SU-DHL-6 (cell line): ENCODE results near the gene GTPBP4.

Experiments
- H2AFZ ChIP-seq: fragments of 200-600 bp; sonication (generic); 2 replicates; pipeline ENCODE4 v1.6.1; 2014; ENCODE audit warnings: low read depth, mild to moderate bottlenecking, moderate library complexity, mixed read lengths, antibody characterized with exemption, low read length; ENCODE audit not compliant: severe bottlenecking
- H3F3A ChIP-seq: fragments of 200-600 bp; shearing (Covaris generic); 2 replicates; pipeline ENCODE4 v1.6.0; 2016; ENCODE audit warnings: antibody characterized with exemption, mild to moderate bottlenecking; ENCODE audit not compliant: insufficient read depth
- H3K27ac ChIP-seq: fragments of 200-600 bp; sonication (generic); 2 replicates; pipeline ENCODE4 v1.5.1; 2016; ENCODE audit warnings: low read depth, mild to moderate bottlenecking, low read length, moderate library complexity, mixed read lengths
- H3K27me3 ChIP-seq: fragments of 200-600 bp; sonication (generic), shearing (Covaris generic); 2 replicates; pipeline ENCODE4 v1.6.0; 2014; ENCODE audit warnings: mild to moderate bottlenecking, low read length
- H3K36me3 ChIP-seq: fragments of 200-600 bp; sonication (generic); 2 replicates; pipeline ENCODE4 v1.6.1; 2014; ENCODE audit warnings: mild to moderate bottlenecking, low read length, mixed read lengths
- H3K4me2 ChIP-seq: fragments of 300-600, 200-600 bp; shearing (Covaris generic), sonication (generic); 2 replicates; pipeline ENCODE4 v1.6.0; 2014; ENCODE audit warnings: low read length, low read depth, mild to moderate bottlenecking; ENCODE audit not compliant: poor library complexity, severe bottlenecking
- H3K4me3 ChIP-seq: fragments of 200-600 bp; sonication (generic); 2 replicates; pipeline ENCODE4 v1.5.1; 2014; ENCODE audit warnings: antibody characterized with exemption, low read length, mild to moderate bottlenecking, mixed read lengths; ENCODE audit not compliant: insufficient read depth, poor library complexity, severe bottlenecking
- H3K79me2 ChIP-seq: fragments of 200-600 bp; sonication (generic); 2 replicates; pipeline ENCODE4 v1.6.1; 2014; ENCODE audit warnings: mild to moderate bottlenecking, low read length, moderate library complexity; ENCODE audit not compliant: insufficient read depth
- H3K9ac ChIP-seq: fragments of 200-600 bp; sonication (generic); 2 replicates; pipeline ENCODE4 v1.7.0; 2014; ENCODE audit warnings: mild to moderate bottlenecking, low read length
- H3K9me2 ChIP-seq: fragments of 200-600 bp; sonication (generic); replicated peaks from 2 replicates; pipeline ENCODE4 v1.6.1; 2014; ENCODE audit warnings: low read length; ENCODE audit not compliant: insufficient read depth
- H3K9me3 ChIP-seq: fragments of 200-600 bp; sonication (generic); 2 replicates; pipeline ENCODE4 v1.6.1; 2014; ENCODE audit warnings: low read length, mixed read lengths; ENCODE audit not compliant: insufficient read depth
- H4K20me1 ChIP-seq: fragments of 200-600 bp; sonication (generic); 2 replicates; pipeline ENCODE4 v1.6.1; 2014; ENCODE audit warnings: low read depth, mild to moderate bottlenecking, antibody characterized with exemption, low read length, moderate library complexity, mixed read lengths
- CTCF ChIP-seq: fragments of 200-600 bp; sonication (generic); IDR thresholded peaks from one replicate; pipeline ENCODE4 v1.5.1; 2017; ENCODE audit warnings: antibody characterized with exemption, mild to moderate bottlenecking, low read length, moderate library complexity; ENCODE audit not compliant: insufficient read depth, poor library complexity, severe bottlenecking
- EZH2phosphoT487 ChIP-seq: fragments of 200-600 bp; sonication (generic), shearing (Covaris generic); conservative IDR thresholded peaks from 2 replicates; pipeline ENCODE4 v1.6.1; 2018; ENCODE audit warnings: mild to moderate bottlenecking, antibody characterized with exemption, low read length, moderate library complexity, mixed read lengths

Gene GTPBP4

GRCh38 chr10:971150-971542, 17.1 kb upstream of the GTPBP4 start:
- Histone ChIP-seq H3F3A (no peaks in the 10 kb centered on the region), H4K20me1 (no peaks in the 10 kb centered on the region), H3K9ac (no peak overlapping the region), H3K79me2 (no peaks in the 10 kb centered on the region), H3K9me3 (no peaks in the 10 kb centered on the region), H3K36me3 (no peaks in the 10 kb centered on the region), H3K4me2 (no peak overlapping the region), H3K27ac (no peak overlapping the region), H3K27me3 (no peaks in the 10 kb centered on the region), H3K9me2 (no peaks in the 10 kb centered on the region), H2AFZ (no peak overlapping the region), H3K4me3 (no peak overlapping the region)
- no peak for TF ChIP-seq CTCF
- no peak for TF ChIP-seq EZH2phosphoT487

GRCh38 chr10:971613-972012, 16.6 kb upstream of the GTPBP4 start:
- H3F3A ChIP-seq, result no peaks in the 10 kb centered on the region
- TF ChIP-seq EZH2phosphoT487, result no peak
- no peaks in the 10 kb centered on the region for H3K9me3 ChIP-seq
- H3K27ac ChIP-seq, result no peak overlapping the region
- H3K9ac ChIP-seq, result no peak overlapping the region
- H4K20me1 ChIP-seq, result no peaks in the 10 kb centered on the region
- H3K79me2 ChIP-seq, result no peaks in the 10 kb centered on the region
- H3K4me2 ChIP-seq, result no peak overlapping the region
- H3K4me3 ChIP-seq, result no peak overlapping the region
- no peak overlapping the region for H2AFZ ChIP-seq
- H3K9me2 ChIP-seq, result no peaks in the 10 kb centered on the region
- H3K36me3 ChIP-seq, result no peaks in the 10 kb centered on the region
- no peaks in the 10 kb centered on the region for H3K27me3 ChIP-seq

- Histone ChIP-seq H3K9me3 (no peaks in the 10 kb centered on the region), H3K9me2 (no peaks in the 10 kb centered on the region), H3K79me2 (no peaks in the 10 kb centered on the region), H3K36me3 (no peaks in the 10 kb centered on the region), H3K27ac (no peak overlapping the region), H3K27me3 (no peaks in the 10 kb centered on the region), H4K20me1 (no peaks in the 10 kb centered on the region), H3F3A (no peaks in the 10 kb centered on the region), H2AFZ (no peak overlapping the region), H3K9ac (no peak overlapping the region), H3K4me3 (no peak overlapping the region), H3K4me2 (no peak overlapping the region)
- TF ChIP-seq CTCF, result no peak
- TF ChIP-seq EZH2phosphoT487, result no peak
These were observed 15.5 kb upstream of the GTPBP4 start for GRCh38 chr10:972763-973162.

GRCh38 chr10:974038-974784, 14.0 kb upstream of the GTPBP4 start:
- Histone ChIP-seq H3K27ac (no peak overlapping the region), H3F3A (no peaks in the 10 kb centered on the region), H3K4me2 (no peak overlapping the region), H3K79me2 (no peaks in the 10 kb centered on the region), H3K9me3 (peaks cover 6% of the 10 kb centered on the region; the same call in 1 of the 2 replicates), H3K36me3 (no peaks in the 10 kb centered on the region), H4K20me1 (no peaks in the 10 kb centered on the region), H3K9ac (no peak overlapping the region), H3K4me3 (no peak overlapping the region), H3K27me3 (no peaks in the 10 kb centered on the region), H2AFZ (no peak overlapping the region), H3K9me2 (no peaks in the 10 kb centered on the region)
- no peak for TF ChIP-seq EZH2phosphoT487
- no peak for TF ChIP-seq CTCF
